Measurements from ENCODE around the gene ASCC1. TPM values are rescaled to one million over a fixed set of nuclear protein-coding genes. Genes with fewer than 3 reads are reported as not detected.

The ASCC1 gene
- total and polyA plus RNA-seq, 2 experiments from 2014 or later: 31.8 to 38.7 TPM

GRCh38 chr10:72248468-72249151 is 32.5 kb upstream of the ASCC1 start:
- Histone ChIP-seq H3K4me2 (peak overlapping the region; percentile 53), H3K36me3 (replicated peaks; ENCODE audit: insufficient read depth, low read depth) (no peaks in the 10 kb centered on the region), H3K9me2 (replicated peaks; ENCODE audit: insufficient read depth) (no peaks in the 10 kb centered on the region), H3K9me3 (ENCODE audit: low read depth) (no peaks in the 10 kb centered on the region), H3K27me3 (no peaks in the 10 kb centered on the region), H4K20me1 (ENCODE audit: insufficient read depth, poor library complexity, severe bottlenecking) (no peaks in the 10 kb centered on the region), H2AFZ (peak overlapping the region; percentile 26), H3K4me1 (ENCODE audit: insufficient read depth) (peaks cover 56% of the 10 kb centered on the region), H3K27ac (peak overlapping the region; percentile 94), H3K79me2 (no peaks in the 10 kb centered on the region), H3K4me3 (no peak overlapping the region)
- 33% methylated on average over 10 of the region's 10 CpGs for WGBS (ENCODE audit: low lambda C conversion rate, missing lambda C conversion rate)
- no peak for TF ChIP-seq EZH2 (IDR thresholded peaks at IDR 0.05; ENCODE audit: borderline replicate concordance)
- TF ChIP-seq, protein P1, sequence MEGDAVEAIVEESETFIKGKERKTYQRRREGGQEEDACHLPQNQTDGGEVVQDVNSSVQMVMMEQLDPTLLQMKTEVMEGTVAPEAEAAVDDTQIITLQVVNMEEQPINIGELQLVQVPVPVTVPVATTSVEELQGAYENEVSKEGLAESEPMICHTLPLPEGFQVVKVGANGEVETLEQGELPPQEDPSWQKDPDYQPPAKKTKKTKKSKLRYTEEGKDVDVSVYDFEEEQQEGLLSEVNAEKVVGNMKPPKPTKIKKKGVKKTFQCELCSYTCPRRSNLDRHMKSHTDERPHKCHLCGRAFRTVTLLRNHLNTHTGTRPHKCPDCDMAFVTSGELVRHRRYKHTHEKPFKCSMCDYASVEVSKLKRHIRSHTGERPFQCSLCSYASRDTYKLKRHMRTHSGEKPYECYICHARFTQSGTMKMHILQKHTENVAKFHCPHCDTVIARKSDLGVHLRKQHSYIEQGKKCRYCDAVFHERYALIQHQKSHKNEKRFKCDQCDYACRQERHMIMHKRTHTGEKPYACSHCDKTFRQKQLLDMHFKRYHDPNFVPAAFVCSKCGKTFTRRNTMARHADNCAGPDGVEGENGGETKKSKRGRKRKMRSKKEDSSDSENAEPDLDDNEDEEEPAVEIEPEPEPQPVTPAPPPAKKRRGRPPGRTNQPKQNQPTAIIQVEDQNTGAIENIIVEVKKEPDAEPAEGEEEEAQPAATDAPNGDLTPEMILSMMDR (IDR thresholded peaks at IDR 0.05; ENCODE audit: poor library complexity): no peak
- no peak for TF ChIP-seq EZH2phosphoT487 (IDR thresholded peaks at IDR 0.05; ENCODE audit: low read depth, severe bottlenecking, unreplicated experiment)
- DNase-seq (ENCODE audit: low spot score): peak; percentile 81

DNA sequence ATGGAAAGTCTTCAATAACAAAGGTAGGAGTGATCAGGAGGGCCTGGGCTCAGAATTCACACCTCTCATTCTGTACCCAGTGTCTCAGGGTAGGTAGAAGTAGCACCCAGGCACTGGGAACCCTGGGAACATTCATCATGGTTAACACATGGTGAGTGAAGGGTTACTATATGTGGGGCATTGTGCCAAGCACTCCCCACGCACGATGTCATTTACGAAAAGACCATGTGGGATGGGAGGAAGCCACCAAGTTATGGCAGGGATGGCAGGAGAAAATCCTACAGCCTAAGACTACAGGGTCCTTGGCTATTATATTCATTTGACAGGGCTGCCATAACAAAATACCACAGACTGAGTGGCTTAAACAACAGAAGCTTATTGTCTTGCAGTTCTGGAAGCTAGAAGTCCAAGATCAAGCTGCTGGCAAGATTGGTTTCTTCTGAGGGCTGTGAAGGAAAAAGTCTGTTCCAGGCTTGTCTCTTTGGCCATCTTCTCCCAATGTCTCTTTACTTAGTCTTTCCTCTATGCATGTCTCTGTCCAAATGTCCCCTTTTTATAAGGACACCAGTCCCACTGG is 30.0 kb upstream of the ASCC1 start:
- Histone ChIP-seq H3K27me3 (no peaks in the 10 kb centered on the region), H3K27ac (peak overlapping the region; percentile 86), H2AFZ (no peak overlapping the region), H3K79me2 (no peaks in the 10 kb centered on the region), H4K20me1 (ENCODE audit: insufficient read depth, poor library complexity, severe bottlenecking) (no peaks in the 10 kb centered on the region), H3K9me2 (replicated peaks; ENCODE audit: insufficient read depth) (no peaks in the 10 kb centered on the region), H3K9me3 (ENCODE audit: low read depth) (no peaks in the 10 kb centered on the region), H3K36me3 (replicated peaks; ENCODE audit: insufficient read depth, low read depth) (no peaks in the 10 kb centered on the region), H3K4me1 (ENCODE audit: insufficient read depth) (peaks cover 56% of the 10 kb centered on the region), H3K4me2 (no peak overlapping the region), H3K4me3 (no peak overlapping the region)
- no peak for DNase-seq (ENCODE audit: low spot score)
- TF ChIP-seq, protein P1 (IDR thresholded peaks at IDR 0.05; ENCODE audit: poor library complexity): no peak
- TF ChIP-seq EZH2 (IDR thresholded peaks at IDR 0.05; ENCODE audit: borderline replicate concordance) (no peak), EZH2phosphoT487 (IDR thresholded peaks at IDR 0.05; ENCODE audit: low read depth, severe bottlenecking, unreplicated experiment) (no peak)
- 34% methylated on average over 3 of the region's 3 CpGs for WGBS (ENCODE audit: low lambda C conversion rate, missing lambda C conversion rate)

- H3K36me3 ChIP-seq (replicated peaks; ENCODE audit: insufficient read depth, low read depth): no peaks in the 10 kb centered on the region
- no peak for DNase-seq (ENCODE audit: low spot score)
- TF ChIP-seq, protein P1 (IDR thresholded peaks at IDR 0.05; ENCODE audit: poor library complexity): no peak
- TF ChIP-seq EZH2 (IDR thresholded peaks at IDR 0.05; ENCODE audit: borderline replicate concordance): no peak
- TF ChIP-seq EZH2phosphoT487 (IDR thresholded peaks at IDR 0.05; ENCODE audit: low read depth, severe bottlenecking, unreplicated experiment): no peak
- H3K27me3 ChIP-seq: no peaks in the 10 kb centered on the region
- H3K79me2 ChIP-seq: no peaks in the 10 kb centered on the region
- WGBS (ENCODE audit: low lambda C conversion rate, missing lambda C conversion rate): 36% methylated on average over 5 of the region's 5 CpGs
- no peaks in the 10 kb centered on the region for H3K9me3 ChIP-seq (ENCODE audit: low read depth)
- no peak overlapping the region for H3K4me3 ChIP-seq
- no peaks in the 10 kb centered on the region for H4K20me1 ChIP-seq (ENCODE audit: insufficient read depth, poor library complexity, severe bottlenecking)
- H3K27ac ChIP-seq: peak overlapping the region; percentile 86
- H3K9me2 ChIP-seq (replicated peaks; ENCODE audit: insufficient read depth): no peaks in the 10 kb centered on the region
- no peak overlapping the region for H2AFZ ChIP-seq
- H3K4me2 ChIP-seq: peak overlapping the region; percentile 12
- H3K4me1 ChIP-seq (ENCODE audit: insufficient read depth): peaks cover 51% of the 10 kb centered on the region
Observed at GRCh38 chr10:72244573-72245038, 28.5 kb upstream of the ASCC1 start.
